ENCODE results near the gene TADA1.

TADA1 gene

DNA sequence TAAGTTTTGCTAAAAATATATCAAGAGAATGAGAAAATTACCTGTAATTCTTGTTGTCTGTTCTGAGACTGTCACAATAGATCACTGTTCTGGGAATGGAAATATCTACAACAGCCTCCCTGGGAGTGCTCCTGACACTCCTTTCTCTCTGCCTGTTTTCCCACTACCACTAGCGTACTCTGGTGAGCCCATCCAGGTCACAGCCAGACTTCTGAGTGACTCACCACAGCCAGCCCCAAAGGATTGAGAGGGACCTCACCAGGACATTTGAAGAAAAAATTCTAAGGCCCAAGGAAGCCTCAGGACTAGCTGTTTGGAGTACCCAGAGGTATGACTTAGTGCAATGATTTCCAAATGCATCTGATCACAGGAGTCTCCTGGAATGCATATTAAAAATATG, 39.0 kb upstream of the TADA1 start:
- TF ChIP-seq, protein P1, sequence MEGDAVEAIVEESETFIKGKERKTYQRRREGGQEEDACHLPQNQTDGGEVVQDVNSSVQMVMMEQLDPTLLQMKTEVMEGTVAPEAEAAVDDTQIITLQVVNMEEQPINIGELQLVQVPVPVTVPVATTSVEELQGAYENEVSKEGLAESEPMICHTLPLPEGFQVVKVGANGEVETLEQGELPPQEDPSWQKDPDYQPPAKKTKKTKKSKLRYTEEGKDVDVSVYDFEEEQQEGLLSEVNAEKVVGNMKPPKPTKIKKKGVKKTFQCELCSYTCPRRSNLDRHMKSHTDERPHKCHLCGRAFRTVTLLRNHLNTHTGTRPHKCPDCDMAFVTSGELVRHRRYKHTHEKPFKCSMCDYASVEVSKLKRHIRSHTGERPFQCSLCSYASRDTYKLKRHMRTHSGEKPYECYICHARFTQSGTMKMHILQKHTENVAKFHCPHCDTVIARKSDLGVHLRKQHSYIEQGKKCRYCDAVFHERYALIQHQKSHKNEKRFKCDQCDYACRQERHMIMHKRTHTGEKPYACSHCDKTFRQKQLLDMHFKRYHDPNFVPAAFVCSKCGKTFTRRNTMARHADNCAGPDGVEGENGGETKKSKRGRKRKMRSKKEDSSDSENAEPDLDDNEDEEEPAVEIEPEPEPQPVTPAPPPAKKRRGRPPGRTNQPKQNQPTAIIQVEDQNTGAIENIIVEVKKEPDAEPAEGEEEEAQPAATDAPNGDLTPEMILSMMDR (IDR thresholded peaks at IDR 0.05; ENCODE audit: insufficient read depth, missing control alignments), result no peak
- FAIRE-seq, result no peak

DNA sequence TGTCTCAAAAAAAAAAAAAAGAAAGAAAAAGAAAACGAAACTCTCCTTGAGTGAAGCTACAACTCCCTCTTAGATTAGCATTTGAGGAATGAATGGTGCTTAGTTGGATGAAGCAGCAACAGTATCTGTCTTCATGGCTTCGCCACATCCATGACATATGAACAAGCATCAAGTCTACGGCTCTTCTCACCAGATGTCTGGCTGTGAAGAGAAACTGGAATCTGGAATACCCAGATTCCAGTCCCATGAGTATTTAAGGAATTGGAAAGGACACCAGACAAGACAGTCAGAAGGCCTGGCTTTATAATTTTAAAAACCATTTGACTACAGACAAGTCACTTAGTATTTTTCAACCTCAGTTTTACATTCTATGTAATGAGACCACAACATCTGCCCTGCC, 38.0 kb upstream of the TADA1 start:
- FAIRE-seq (no peak), DNase-seq (ENCODE audit: insufficient read length, low spot score) (no peak)
- TF ChIP-seq, protein P1 (IDR thresholded peaks at IDR 0.05; ENCODE audit: insufficient read depth, missing control alignments), result no peak

More for the DNA sequence above, 39.0 kb upstream of the TADA1 start:
- no peak for DNase-seq (ENCODE audit: insufficient read length, low spot score)

DNA sequence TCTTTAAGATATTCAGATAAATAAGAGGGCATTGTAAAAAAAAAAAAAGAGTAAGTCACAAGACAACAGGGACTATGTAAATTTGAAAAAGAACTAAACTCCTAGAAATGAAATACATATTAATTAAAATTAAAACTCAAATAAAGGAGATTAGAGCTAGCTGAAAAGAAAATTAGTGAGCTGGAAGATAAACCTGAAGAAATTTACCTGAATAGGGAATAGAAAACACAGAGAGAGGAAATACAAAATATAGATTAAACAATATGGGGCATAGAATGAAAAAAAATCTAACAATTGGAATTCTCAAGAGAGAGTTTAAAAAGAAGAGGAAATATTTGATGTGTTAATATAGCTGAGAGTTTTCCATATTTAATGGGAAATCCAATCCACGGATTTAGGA, 35.6 kb upstream of the TADA1 start:
- no peak for DNase-seq (ENCODE audit: insufficient read length, low spot score)
- no peak for FAIRE-seq
- TF ChIP-seq, protein P1 (IDR thresholded peaks at IDR 0.05; ENCODE audit: insufficient read depth, missing control alignments), result no peak

GRCh38 chr1:166910396-166910994, 34.4 kb upstream of the TADA1 start:
- TF ChIP-seq, protein P1 (IDR thresholded peaks at IDR 0.05; ENCODE audit: insufficient read depth, missing control alignments), result peak; percentile 99
- DNase-seq (ENCODE audit: insufficient read length, low spot score) (peak; percentile 48), FAIRE-seq (peak; percentile 99)

DNA sequence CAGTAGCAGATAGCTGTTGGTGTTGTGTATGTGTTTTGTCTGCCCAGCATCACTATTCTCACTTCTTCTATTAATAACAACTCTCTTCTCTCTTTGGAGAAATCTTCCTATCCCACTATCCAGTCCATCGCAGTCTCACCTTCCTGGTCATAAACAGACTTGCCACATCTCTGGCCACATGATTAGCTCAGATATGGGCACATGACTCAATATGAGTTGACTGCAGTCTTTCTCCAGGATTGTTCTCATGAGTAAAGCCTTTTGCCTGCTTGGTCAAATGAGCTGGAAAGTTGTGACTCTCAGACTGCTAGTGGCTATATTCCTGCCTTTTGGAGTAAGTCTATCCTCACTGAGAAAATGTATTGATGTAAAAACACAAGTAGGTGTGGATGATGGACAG, 32.9 kb upstream of the TADA1 start:
- no peak for DNase-seq (ENCODE audit: insufficient read length, low spot score)
- TF ChIP-seq, protein P1 (IDR thresholded peaks at IDR 0.05; ENCODE audit: insufficient read depth, missing control alignments), result no peak
- no peak for FAIRE-seq

DNA sequence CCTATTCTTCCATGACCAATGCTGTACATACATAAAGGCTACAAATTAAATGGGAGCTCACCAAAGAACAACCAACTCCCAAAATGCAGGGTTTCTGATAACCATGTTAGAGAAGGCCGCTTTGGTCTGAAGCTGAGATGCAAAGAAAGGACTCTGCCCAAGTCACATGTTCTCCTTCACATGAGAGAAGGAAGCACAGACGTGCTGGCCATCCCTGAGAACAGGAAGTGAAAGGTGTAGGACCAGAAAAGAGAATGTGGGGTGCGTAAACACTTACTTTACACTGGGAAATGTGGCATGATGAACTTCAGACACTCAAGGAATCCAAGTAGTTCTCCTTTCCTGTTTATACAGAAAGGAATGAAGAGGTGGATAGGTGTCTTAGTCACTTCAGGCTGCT, 31.7 kb upstream of the TADA1 start:
- TF ChIP-seq, protein P1 (IDR thresholded peaks at IDR 0.05; ENCODE audit: insufficient read depth, missing control alignments), result no peak
- DNase-seq (ENCODE audit: insufficient read length, low spot score) (no peak), FAIRE-seq (no peak)

DNA sequence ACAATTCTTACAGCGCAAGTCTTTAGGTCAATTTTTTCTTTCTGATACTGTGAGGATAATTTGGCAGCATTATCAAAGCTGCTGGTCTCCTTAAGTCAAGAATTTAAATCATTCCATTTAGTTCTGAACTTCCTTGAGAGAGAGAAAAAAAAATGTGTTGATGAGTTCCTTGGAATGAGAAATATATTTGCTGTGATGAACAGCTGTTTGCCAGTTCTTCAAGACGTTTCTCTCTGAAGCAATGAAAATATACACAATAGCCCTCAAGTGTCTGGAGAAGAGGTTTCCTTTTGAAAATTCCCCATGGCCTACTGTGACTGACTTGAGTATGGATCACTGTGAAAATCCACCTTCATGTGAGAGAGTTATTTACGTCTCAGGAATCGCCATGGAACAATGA, 31.0 kb upstream of the TADA1 start:
- no peak for DNase-seq (ENCODE audit: insufficient read length, low spot score)
- TF ChIP-seq, protein P1 (IDR thresholded peaks at IDR 0.05; ENCODE audit: insufficient read depth, missing control alignments), result no peak
- no peak for FAIRE-seq
